Upper lobe of right lung (tissue), 1 donor: ENCODE results near the gene CDH11. TPM values are rescaled to one million over a fixed set of nuclear protein-coding genes. Genes with fewer than 3 reads are reported as not detected.

Source experiments
- ATAC-seq: fragments of 200-7000 bp; cut with Tn5 transposase; one replicate; pipeline ENCODE4 v1.9.1; 2020; ENCODE audit warnings: mild to moderate bottlenecking, moderate library complexity
- DNase-seq: peaks from one replicate; pipeline ENCODE4 v3.0.0-alpha.2; 2020
- H3K27ac ChIP-seq: fragments of 200-600 bp; one replicate; pipeline ENCODE4 v1.8.0; 2022
- H3K27me3 ChIP-seq: fragments of 200-600 bp; one replicate; pipeline ENCODE4 v1.8.0; 2022; ENCODE audit warnings: mild to moderate bottlenecking
- H3K36me3 ChIP-seq: fragments of 200-600 bp; one replicate; pipeline ENCODE4 v1.8.0; 2022
- H3K4me1 ChIP-seq: fragments of 200-600 bp; one replicate; pipeline ENCODE4 v1.8.0; 2022
- H3K4me3 ChIP-seq: fragments of 200-600 bp; one replicate; pipeline ENCODE4 v1.8.0; 2022; ENCODE audit warnings: mild to moderate bottlenecking
- H3K9me3 ChIP-seq: fragments of 200-600 bp; one replicate; pipeline ENCODE4 v1.8.0; 2022
- intact Hi-C: fragments of 100-400 bp; cut with DNase I; formaldehyde crosslinking; loops from one replicate; pipeline ENCODE4 v1.11.0; 2022
- total RNA-seq: library from RNA; stranded (reverse); fragmentation: NEBNext Ultra II Directional; extraction: Animal tissue kit (Norgen Biotek cat#: 25700); gene quantifications from one replicate; pipeline ENCODE4 v1.2.1, GENCODE V29; 2021
- TF ChIP-seq, protein P1 (sequence below): fragments of 200-600 bp; IDR thresholded peaks from one replicate; pipeline ENCODE4 v1.8.0; 2022; ENCODE audit warnings: antibody characterized with exemption
- donor health status: DM: no; HTN: yes; CAD: no; lungs with severe emphysema.

CDH11 gene
- total RNA-seq, 1 donor from 2014 or later, result 176 TPM

DNA sequence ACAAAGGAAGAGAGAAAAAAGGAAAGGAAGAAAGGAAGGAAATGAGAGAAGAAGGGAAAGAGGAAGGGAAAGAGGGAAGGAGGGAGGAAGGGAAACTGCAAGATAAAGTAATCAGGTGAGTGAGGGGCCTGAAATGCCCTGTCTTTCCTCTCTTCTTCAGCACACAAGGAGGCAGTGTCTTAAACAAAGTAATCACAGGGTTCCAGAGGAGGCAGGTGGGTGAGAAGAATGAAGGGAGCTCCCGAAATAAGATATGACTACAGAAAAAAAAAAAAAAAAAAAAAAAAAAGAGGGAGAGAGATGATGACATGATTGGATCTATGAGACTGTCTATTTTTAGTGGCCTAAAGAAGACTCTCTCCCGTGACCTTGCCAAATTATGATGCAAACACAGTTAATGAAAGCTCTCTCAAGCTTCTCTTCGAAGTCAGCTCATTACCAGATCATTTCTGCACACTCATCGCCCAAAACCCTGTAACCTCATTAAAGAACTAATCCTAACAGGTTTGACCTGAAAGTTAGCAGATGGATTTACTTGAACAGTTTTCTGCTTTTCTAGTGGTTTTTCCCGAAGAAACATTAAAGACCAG, 53.6 kb downstream of the CDH11 start:
- Histone ChIP-seq H3K9me3 (no peaks in the 10 kb centered on the region), H3K27me3 (no peaks in the 10 kb centered on the region), H3K36me3 (no peaks in the 10 kb centered on the region), H3K4me3 (no peak overlapping the region), H3K4me1 (no peaks in the 10 kb centered on the region), H3K27ac (no peak overlapping the region)
- TF ChIP-seq, protein P1, sequence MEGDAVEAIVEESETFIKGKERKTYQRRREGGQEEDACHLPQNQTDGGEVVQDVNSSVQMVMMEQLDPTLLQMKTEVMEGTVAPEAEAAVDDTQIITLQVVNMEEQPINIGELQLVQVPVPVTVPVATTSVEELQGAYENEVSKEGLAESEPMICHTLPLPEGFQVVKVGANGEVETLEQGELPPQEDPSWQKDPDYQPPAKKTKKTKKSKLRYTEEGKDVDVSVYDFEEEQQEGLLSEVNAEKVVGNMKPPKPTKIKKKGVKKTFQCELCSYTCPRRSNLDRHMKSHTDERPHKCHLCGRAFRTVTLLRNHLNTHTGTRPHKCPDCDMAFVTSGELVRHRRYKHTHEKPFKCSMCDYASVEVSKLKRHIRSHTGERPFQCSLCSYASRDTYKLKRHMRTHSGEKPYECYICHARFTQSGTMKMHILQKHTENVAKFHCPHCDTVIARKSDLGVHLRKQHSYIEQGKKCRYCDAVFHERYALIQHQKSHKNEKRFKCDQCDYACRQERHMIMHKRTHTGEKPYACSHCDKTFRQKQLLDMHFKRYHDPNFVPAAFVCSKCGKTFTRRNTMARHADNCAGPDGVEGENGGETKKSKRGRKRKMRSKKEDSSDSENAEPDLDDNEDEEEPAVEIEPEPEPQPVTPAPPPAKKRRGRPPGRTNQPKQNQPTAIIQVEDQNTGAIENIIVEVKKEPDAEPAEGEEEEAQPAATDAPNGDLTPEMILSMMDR, result no peak
- intact Hi-C loops, result no loop called here
- ATAC-seq, result no peak
- no peak for DNase-seq

DNA sequence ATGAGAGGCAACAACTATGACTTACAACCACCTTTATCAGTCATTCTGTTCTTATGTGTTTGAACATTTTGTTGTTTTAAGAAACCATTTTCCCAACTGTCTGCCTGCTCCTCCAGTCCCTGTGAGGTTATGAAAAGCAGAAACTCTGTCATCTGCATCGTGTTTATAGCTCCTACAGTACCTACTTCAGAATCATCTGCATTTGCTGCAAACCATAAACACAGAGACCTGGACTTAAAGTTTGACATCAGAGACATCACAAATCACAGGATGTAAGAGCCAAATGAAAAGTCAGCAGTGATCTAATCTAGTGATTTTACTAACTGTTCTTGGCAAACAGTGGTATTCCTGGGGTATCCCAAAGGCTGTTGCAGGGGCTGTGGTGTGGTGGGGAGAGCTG, 55.2 kb downstream of the CDH11 start:
- DNase-seq (no peak), ATAC-seq (no peak)
- Histone ChIP-seq H3K9me3 (no peaks in the 10 kb centered on the region), H3K27ac (no peak overlapping the region), H3K4me1 (peaks cover 1% of the 10 kb centered on the region), H3K27me3 (no peaks in the 10 kb centered on the region), H3K4me3 (no peak overlapping the region), H3K36me3 (no peaks in the 10 kb centered on the region)
- intact Hi-C loops, result no loop called here
- TF ChIP-seq, protein P1, result no peak

DNA sequence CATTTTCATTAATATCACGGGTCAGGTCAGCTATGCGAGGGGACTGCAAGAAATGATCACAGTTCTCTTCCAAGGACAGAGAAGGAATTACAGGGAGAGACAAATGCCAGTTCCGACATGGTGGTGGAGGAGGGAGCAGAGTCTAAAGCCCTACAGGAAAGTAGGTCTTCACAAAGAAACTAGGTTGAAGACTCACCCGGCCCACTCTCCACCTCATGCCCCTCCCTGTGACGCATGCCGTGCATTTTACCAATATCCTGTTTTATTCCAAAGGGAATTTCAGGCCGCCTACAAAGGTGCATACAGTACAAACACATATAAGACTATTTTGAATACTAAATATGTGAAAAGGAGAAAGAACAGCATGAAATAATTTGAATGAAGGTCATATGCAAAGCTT, 56.8 kb downstream of the CDH11 start:
- no peaks in the 10 kb centered on the region for H3K9me3 ChIP-seq
- ATAC-seq, result no peak
- peaks cover 5% of the 10 kb centered on the region for H3K4me1 ChIP-seq
- TF ChIP-seq, protein P1, result no peak
- H3K36me3 ChIP-seq, result no peaks in the 10 kb centered on the region
- H3K27ac ChIP-seq, result no peak overlapping the region
- no peaks in the 10 kb centered on the region for H3K27me3 ChIP-seq
- intact Hi-C loops, result no loop called here
- H3K4me3 ChIP-seq, result no peak overlapping the region
- DNase-seq, result no peak

DNA sequence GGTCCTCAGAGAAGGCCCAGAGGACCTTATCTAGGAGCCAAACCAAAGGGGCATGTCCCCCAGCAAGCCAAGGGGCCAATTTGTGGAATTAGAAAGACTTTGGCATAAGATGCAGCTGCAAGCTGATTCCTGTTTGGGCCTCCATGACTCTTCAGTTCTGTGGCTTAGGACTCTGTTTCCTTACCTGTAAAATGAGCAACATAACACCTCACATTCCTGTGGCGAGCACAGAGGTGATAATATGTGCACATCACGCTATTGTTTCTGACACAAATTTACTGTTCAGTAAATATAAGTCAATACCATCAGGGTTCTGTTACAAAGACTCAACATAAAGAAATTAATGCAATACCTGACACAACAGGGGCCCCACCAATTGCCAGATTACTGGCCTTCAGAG, 57.7 kb downstream of the CDH11 start:
- TF ChIP-seq, protein P1, result no peak
- no peaks in the 10 kb centered on the region for H3K9me3 ChIP-seq
- ATAC-seq, result no peak
- no peak overlapping the region for H3K4me3 ChIP-seq
- no peak for DNase-seq
- H3K36me3 ChIP-seq, result no peaks in the 10 kb centered on the region
- H3K27me3 ChIP-seq, result no peaks in the 10 kb centered on the region
- intact Hi-C loops, result no loop called here
- H3K27ac ChIP-seq, result no peak overlapping the region
- H3K4me1 ChIP-seq, result peaks cover 5% of the 10 kb centered on the region

DNA sequence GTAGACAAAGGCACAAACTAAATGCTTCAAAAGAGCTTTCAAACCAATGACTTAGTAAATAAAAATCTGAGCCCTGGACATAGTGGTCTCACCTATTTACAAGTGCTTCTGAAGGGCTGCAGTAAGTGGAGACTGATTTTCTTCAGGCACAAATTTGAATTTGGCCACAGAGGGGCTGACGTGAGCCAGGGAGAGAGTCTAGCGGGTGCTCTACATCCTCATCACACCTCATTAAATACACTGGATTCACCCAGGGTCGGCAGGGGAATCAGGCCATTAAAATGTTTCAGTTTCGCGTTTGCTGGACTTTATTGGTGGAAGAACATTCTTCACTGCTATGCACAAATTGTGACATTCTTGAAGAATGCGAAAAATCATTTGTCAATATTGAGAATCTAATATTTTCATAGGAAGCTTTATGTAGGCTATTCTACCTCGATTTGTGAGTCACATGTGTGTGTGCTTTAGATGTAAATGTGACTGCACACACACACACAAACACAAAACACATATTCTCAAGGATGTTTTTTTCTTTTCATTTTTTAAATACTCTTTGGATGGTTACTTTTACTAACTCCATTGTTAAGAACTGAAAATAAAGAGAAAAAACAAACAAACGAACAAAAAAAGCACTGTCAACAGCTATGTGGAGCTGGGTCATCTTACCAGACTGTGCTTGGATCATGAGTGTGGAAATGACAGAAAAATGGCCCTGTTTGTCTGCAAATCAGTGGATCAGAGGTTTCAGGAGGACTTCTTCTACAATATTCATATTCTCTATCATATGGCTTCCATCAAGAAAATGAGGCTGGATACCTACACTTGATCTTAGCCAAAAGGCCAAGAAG, 58.9 kb downstream of the CDH11 start:
- no peaks in the 10 kb centered on the region for H3K36me3 ChIP-seq
- H3K4me3 ChIP-seq, result no peak overlapping the region
- intact Hi-C loops, result no loop called here
- H3K9me3 ChIP-seq, result no peaks in the 10 kb centered on the region
- H3K4me1 ChIP-seq, result peaks cover 5% of the 10 kb centered on the region
- TF ChIP-seq, protein P1, result peak; percentile 10
- no peak overlapping the region for H3K27ac ChIP-seq
- ATAC-seq (peak; percentile 60), DNase-seq (no peak)
- H3K27me3 ChIP-seq, result no peaks in the 10 kb centered on the region
